ENCODE measurements around the gene CBLC. TPM values are rescaled to one million over a fixed set of nuclear protein-coding genes. Genes with fewer than 3 reads are reported as not detected.

Gene CBLC
- total and polyA plus RNA-seq, 2 of the 4 experiments (the other 2 are of a cell fraction): not detected

DNA sequence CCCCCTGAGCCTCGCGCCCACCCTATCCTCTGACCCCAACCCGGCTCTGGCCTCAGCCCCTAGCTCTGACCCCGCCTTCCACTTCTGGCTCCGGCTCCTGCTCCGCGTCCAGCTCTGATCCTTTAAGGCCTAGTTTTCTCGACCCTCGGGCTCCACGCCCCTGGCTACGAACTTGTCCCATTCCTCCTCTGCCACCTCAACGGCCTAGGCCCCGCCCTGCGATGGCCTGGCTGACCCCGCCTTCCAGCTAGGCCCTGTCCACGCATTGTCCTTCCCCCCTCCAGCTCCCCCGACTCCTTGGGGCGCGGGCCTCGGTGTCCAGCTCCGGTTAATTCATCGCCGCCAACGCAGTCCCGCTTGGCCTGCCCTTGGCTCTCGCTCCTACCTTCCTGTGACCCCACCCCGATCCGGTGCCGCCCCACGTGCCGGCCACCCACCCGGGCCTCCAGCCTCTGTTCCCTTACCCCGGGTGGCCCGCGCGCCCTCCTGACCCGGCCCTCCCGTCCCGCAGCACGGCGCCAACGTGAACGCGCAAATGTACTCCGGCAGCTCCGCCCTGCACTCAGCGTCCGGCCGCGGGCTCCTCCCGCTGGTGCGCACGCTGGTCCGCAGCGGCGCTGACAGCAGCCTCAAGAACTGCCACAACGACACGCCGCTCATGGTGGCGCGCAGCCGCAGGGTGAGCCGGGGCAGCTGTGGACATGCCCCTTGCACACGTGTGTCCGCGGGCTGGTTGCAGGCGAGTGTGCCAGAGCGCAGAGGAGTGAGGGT lies 19.8 kb upstream of the CBLC start:
- Histone ChIP-seq H2AK5ac (ENCODE audit: low read depth, low read length) (peak overlapping the region; percentile 91), H3K18ac (ENCODE audit: low read depth, low read length) (peak overlapping the region; percentile 30; the same call in 1 of the 2 replicates), H3K4me3 (ENCODE audit: insufficient read depth, low read depth, low read length) (peak overlapping the region; percentile 15), H3K9me1 (ENCODE audit: insufficient read depth, low read length) (peaks cover 16% of the 10 kb centered on the region), H3K14ac (replicated peaks; ENCODE audit: low read depth, low read length) (peak overlapping the region; percentile 84), H2BK15ac (ENCODE audit: low read depth, low read length) (peak overlapping the region; percentile 42; the same call in 1 of the 3 replicates), H3K4ac (ENCODE audit: low read depth, low read length) (peak overlapping the region; percentile 82), H4K20me1 (ENCODE audit: insufficient read depth, low read length) (peaks cover 12% of the 10 kb centered on the region), H2BK120ac (ENCODE audit: low read depth, low read length) (peak overlapping the region; percentile 68), H3K23ac (ENCODE audit: low read depth, low read length) (peak overlapping the region; percentile 84), H3K27ac (ENCODE audit: insufficient read depth, low read length) (peak overlapping the region; percentile 30), H3K36me3 (ENCODE audit: control insufficient read depth, insufficient read depth, low read length) (peaks cover 50% of the 10 kb centered on the region), H3K56ac (ENCODE audit: extremely low read depth, insufficient read depth, low read length) (no peak overlapping the region; the same call in 1 of the 2 replicates), H4K5ac (ENCODE audit: low read depth, low read length) (peak overlapping the region; percentile 44), H2BK20ac (ENCODE audit: low read depth, low read length) (peak overlapping the region; percentile 39; the same call in 1 of the 2 replicates), H2AK9ac (replicated peaks; ENCODE audit: low read depth, low read length, poor library complexity) (peak overlapping the region; percentile 98), H3K27me3 (ENCODE audit: control insufficient read depth, insufficient read depth, low read length) (no peaks in the 10 kb centered on the region), H4K8ac (ENCODE audit: low read depth in 2 of 2, low read length in 2 of 2) (peak overlapping the region; percentile 77 to 82), H3K79me1 (ENCODE audit: low read depth in 1 of 2, low read length in 2 of 2) (peaks cover 16 to 60% of the 10 kb centered on the region in 2 experiments), H4K91ac (ENCODE audit: insufficient read depth, low read depth, low read length) (peak overlapping the region; percentile 87), H3K9ac (ENCODE audit: low read depth, low read length) (peak overlapping the region; percentile 50; the same call in 1 of the 2 replicates), H3K9me3 (ENCODE audit: control insufficient read depth, insufficient read depth, low read length) (no peaks in the 10 kb centered on the region), H2BK5ac (ENCODE audit: low read depth, low read length, poor library complexity, severe bottlenecking) (peak overlapping the region; percentile 80), H3K4me2 (ENCODE audit: low read depth, low read length) (peak overlapping the region; percentile 67), H3K4me1 (ENCODE audit: control insufficient read depth, insufficient read depth, low read length) (peaks cover 45% of the 10 kb centered on the region), H2AFZ (replicated peaks; ENCODE audit: low read length, poor library complexity) (peak overlapping the region; percentile 82)
- 16% methylated on average over 47 of the region's 68 CpGs; no CpG with 5 or more reads in 1 of the 2 experiments for WGBS, 2 experiments (ENCODE audit: extremely low coverage in 2 of 2, insufficient read length in 1 of 2)
- DNase-seq (peak; percentile 63), ATAC-seq (ENCODE audit: low read depth) (peak; percentile 8)
- no TSS peak for BruUV-seq (replicated peaks)
- dilution Hi-C loops (cut with HindIII; ENCODE audit: low sequenced_read_pairs, unreplicated experiment): no loop called here
- in situ Hi-C loops (cut with MboI; ENCODE audit: low sequenced_read_pairs): no loop called here
- CTCF ChIA-PET: interaction anchor here (1.1 to 2.2 kb wide), 2 partner anchors 13 to 34 kb away, joined by 5 to 11 read pairs; no protein-coding TSS in a partner anchor
- POLR2A ChIA-PET (ENCODE audit: unreplicated experiment): interaction anchor here (0.5 to 0.9 kb wide), 2 partner anchors 13 to 16 kb away, joined by 3 read pairs; no protein-coding TSS in a partner anchor
- intact Hi-C loops (cut with micrococcal nuclease): loop anchor here (5.0 kb wide), 1 partner anchor 36 kb away; no protein-coding TSS in a partner anchor
- TF ChIP-seq CHD1 (IDR thresholded peaks at IDR 0.05; ENCODE audit: low read depth, low read length) (no peak), RAD21 (IDR thresholded peaks at IDR 0.05; ENCODE audit: low read length) (no peak), RCOR1 (IDR thresholded peaks at IDR 0.05; ENCODE audit: insufficient replicate concordance, low read length) (no peak), CTCF (conservative IDR thresholded peaks at IDR 0.05; ENCODE audit: low read depth, low read length) (0 out of 2 replicates have a peak, but pooled peaks have one; percentile 15)

Data from IMR-90 (cell line).